IMR-90 (cell line): ENCODE measurements around the gene ZNF3. TPM values are rescaled to one million over a fixed set of nuclear protein-coding genes. Genes with fewer than 3 reads are reported as not detected.

Experiments
- ATAC-seq: fragments of 200-7000 bp; cut with Tn5 transposase; 2 replicates; pipeline ENCODE4 v1.9.1; 2020; ENCODE audit warnings: low read depth, mild to moderate bottlenecking, moderate library complexity
- BruUV-seq: library from RNA; stranded (reverse); fragments of 400-500 nt; replicated peaks from 2 replicates; lab custom pipeline; 2021; lab: Mats Ljungman, UMichigan
- CTCF ChIA-PET: fragments of 300-600 bp; formaldehyde crosslinking; extraction: SDS; loops from one replicate; lab custom pipeline; 2021; ENCODE audit warnings: antibody characterized with exemption; lab: Yijun Ruan, JAX
- POLR2A ChIA-PET: fragments of 300-600 bp; sonication (Branson Sonifier 250); formaldehyde crosslinking; loops from one replicate; lab custom pipeline; 2022; ENCODE audit warnings: antibody characterized with exemption; ENCODE audit not compliant: unreplicated experiment; lab: Charles Lee
- DNase-seq: peaks from one replicate; pipeline ENCODE4 v3.0.0; 2013
- H2AFZ ChIP-seq: replicated peaks from 2 replicates; pipeline ENCODE3; 2013; ENCODE audit warnings: low read length, mild to moderate bottlenecking; ENCODE audit not compliant: poor library complexity
- H2AK5ac ChIP-seq: 2 replicates; pipeline ENCODE4 v1.6.1; 2013; ENCODE audit warnings: low read depth, low read length, inconsistent platforms
- H2AK9ac ChIP-seq: replicated peaks from 2 replicates; pipeline ENCODE3; 2013; ENCODE audit warnings: mild to moderate bottlenecking, low read depth, low read length, moderate library complexity; ENCODE audit not compliant: poor library complexity
- H2BK120ac ChIP-seq: 2 replicates; pipeline ENCODE4 v1.6.1; 2013; ENCODE audit warnings: low read depth, low read length, inconsistent platforms
- H2BK15ac ChIP-seq: 3 replicates; pipeline ENCODE4 v1.6.1; 2013; ENCODE audit warnings: low read depth, low read length, inconsistent platforms
- H2BK20ac ChIP-seq: 2 replicates; pipeline ENCODE4 v1.6.1; 2013; ENCODE audit warnings: low read depth, mild to moderate bottlenecking, inconsistent platforms, low read length, moderate library complexity
- H2BK5ac ChIP-seq: 2 replicates; pipeline ENCODE4 v1.6.1; 2013; ENCODE audit warnings: mild to moderate bottlenecking, low read depth, low read length, inconsistent platforms; ENCODE audit not compliant: poor library complexity, severe bottlenecking
- H3K14ac ChIP-seq: replicated peaks from 2 replicates; pipeline ENCODE4 v1.6.1; 2013; ENCODE audit warnings: low read depth, low read length, inconsistent platforms
- H3K18ac ChIP-seq: 2 replicates; pipeline ENCODE4 v1.6.1; 2013; ENCODE audit warnings: low read depth, low read length, control low read depth
- H3K23ac ChIP-seq: 2 replicates; pipeline ENCODE4 v1.6.1; 2013; ENCODE audit warnings: low read depth, low read length, inconsistent platforms
- H3K27ac ChIP-seq: 2 replicates; pipeline ENCODE4 v1.5.1; 2013; ENCODE audit warnings: mild to moderate bottlenecking, control low read depth, low read length; ENCODE audit not compliant: insufficient read depth
- H3K27me3 ChIP-seq: 2 replicates; pipeline ENCODE4 v1.6.1; 2013; ENCODE audit warnings: low read length; ENCODE audit not compliant: control insufficient read depth, insufficient read depth
- H3K36me3 ChIP-seq: 2 replicates; pipeline ENCODE4 v1.6.1; 2013; ENCODE audit warnings: low read length, mixed read lengths; ENCODE audit not compliant: control insufficient read depth, insufficient read depth
- H3K4ac ChIP-seq: 2 replicates; pipeline ENCODE4 v1.6.1; 2013; ENCODE audit warnings: low read depth, low read length, inconsistent platforms
- H3K4me1 ChIP-seq: 2 replicates; pipeline ENCODE4 v1.6.1; 2013; ENCODE audit warnings: low read length, mixed read lengths; ENCODE audit not compliant: control insufficient read depth, insufficient read depth
- H3K4me2 ChIP-seq: 2 replicates; pipeline ENCODE4 v1.6.1; 2013; ENCODE audit warnings: low read depth, mild to moderate bottlenecking, control low read depth, low read length, moderate library complexity
- H3K4me3 ChIP-seq: 2 replicates; pipeline ENCODE4 v1.5.1; 2013; ENCODE audit warnings: low read depth, mild to moderate bottlenecking, control low read depth, low read length, moderate library complexity; ENCODE audit not compliant: insufficient read depth
- H3K56ac ChIP-seq: 2 replicates; pipeline ENCODE4 v1.6.1; 2013; ENCODE audit warnings: low read length, inconsistent platforms; ENCODE audit not compliant: insufficient read depth; ENCODE audit errors: extremely low read depth
- H3K79me1 ChIP-seq, 2 experiments: 2 replicates each; pipeline ENCODE4 v1.6.1; 2013; ENCODE audit warnings: low read length in 2 of 2, inconsistent platforms in 1 of 2, low read depth in 1 of 2
- H3K9ac ChIP-seq: 2 replicates; pipeline ENCODE4 v1.6.1; 2013; ENCODE audit warnings: low read depth, low read length, control low read depth
- H3K9me1 ChIP-seq: 2 replicates; pipeline ENCODE4 v1.6.1; 2013; ENCODE audit warnings: low read length, inconsistent platforms; ENCODE audit not compliant: insufficient read depth
- H3K9me3 ChIP-seq: 2 replicates; pipeline ENCODE4 v1.6.1; 2013; ENCODE audit warnings: low read length; ENCODE audit not compliant: control insufficient read depth, insufficient read depth
- H4K20me1 ChIP-seq: 2 replicates; pipeline ENCODE4 v1.6.1; 2013; ENCODE audit warnings: low read length, inconsistent platforms; ENCODE audit not compliant: insufficient read depth
- H4K5ac ChIP-seq: 2 replicates; pipeline ENCODE4 v1.6.1; 2013; ENCODE audit warnings: mild to moderate bottlenecking, low read depth, low read length, control low read depth
- H4K8ac ChIP-seq, 2 experiments: 2 replicates each; pipeline ENCODE4 v1.6.1; 2013; ENCODE audit warnings: low read depth in 2 of 2, low read length in 2 of 2, control low read depth in 1 of 2, inconsistent platforms in 1 of 2
- H4K91ac ChIP-seq: 2 replicates; pipeline ENCODE4 v1.6.1; 2013; ENCODE audit warnings: low read depth, low read length, inconsistent platforms; ENCODE audit not compliant: insufficient read depth
- BHLHE40 ChIP-seq: fragments of 150-350 bp; IDR thresholded peaks from 2 replicates; pipeline ENCODE4 v1.6.1; 2016; ENCODE audit warnings: mild to moderate bottlenecking, low read depth, low read length
- CEBPB ChIP-seq: IDR thresholded peaks from 2 replicates; pipeline ENCODE4 v1.6.1; 2012; ENCODE audit warnings: low read depth, low read length, improper control_type of control experiment
- CHD1 ChIP-seq: IDR thresholded peaks from 2 replicates; pipeline ENCODE4 v1.6.1; 2012; ENCODE audit warnings: low read depth, low read length, improper control_type of control experiment
- FOS ChIP-seq: fragments of 150-350 bp; IDR thresholded peaks from 2 replicates; pipeline ENCODE4 v1.6.1; 2016; ENCODE audit warnings: low read depth, low read length
- MAFK ChIP-seq: IDR thresholded peaks from 2 replicates; pipeline ENCODE4 v1.6.1; 2012; ENCODE audit warnings: low read depth, low read length, improper control_type of control experiment
- MAZ ChIP-seq: IDR thresholded peaks from 2 replicates; pipeline ENCODE4 v1.6.1; 2012; ENCODE audit warnings: low read depth, mild to moderate bottlenecking, low read length, improper control_type of control experiment, moderate library complexity, borderline replicate concordance
- MXI1 ChIP-seq: IDR thresholded peaks from 2 replicates; pipeline ENCODE4 v1.6.1; 2012; ENCODE audit warnings: low read depth, mild to moderate bottlenecking, low read length, moderate library complexity, borderline replicate concordance
- NFE2L2 ChIP-seq: fragments of 150-350 bp; IDR thresholded peaks from 2 replicates; pipeline ENCODE4 v1.6.1; 2016; ENCODE audit warnings: low read depth, mild to moderate bottlenecking, low read length
- POLR2A ChIP-seq: IDR thresholded peaks from 2 replicates; pipeline ENCODE4 v1.6.1; 2012; ENCODE audit warnings: mild to moderate bottlenecking, low read depth, low read length
- RAD21 ChIP-seq: IDR thresholded peaks from 2 replicates; pipeline ENCODE4 v1.6.1; 2012; ENCODE audit warnings: low read length, improper control_type of control experiment
- RFX5 ChIP-seq: IDR thresholded peaks from 2 replicates; pipeline ENCODE4 v1.8.0; 2012; ENCODE audit warnings: low read depth, mild to moderate bottlenecking, low read length, moderate library complexity
- WGBS, 2 experiments: methylation state at CpG; one replicate each; pipeline versions ENCODE4 v1.1.5 to v1.1.7; 2013; ENCODE audit warnings: missing lambda C conversion rate in 2 of 2; ENCODE audit not compliant: insufficient read length in 1 of 2; ENCODE audit errors: extremely low coverage in 2 of 2; 5-methylcytosine and 5-hydroxymethylcytosine counted together
- dilution Hi-C: fragments of 300-500 bp; cut with HindIII; formaldehyde crosslinking; loops from one replicate; pipeline ENCODE4 v1.14.3; 2018; ENCODE audit warnings: low sequenced_read_pairs; ENCODE audit not compliant: unreplicated experiment
- in situ Hi-C: fragments of 300-500 bp; cut with MboI; formaldehyde crosslinking; loops from 3 replicates; pipeline ENCODE4 v1.14.3; 2019; ENCODE audit warnings: low sequenced_read_pairs, inconsistent platforms, mixed read lengths
- intact Hi-C: fragments of 100-400 bp; cut with micrococcal nuclease; formaldehyde crosslinking; loops from 2 replicates; pipeline ENCODE4 v1.10.0; 2022
- polyA plus RNA-seq, 3 experiments: library from polyadenylated mRNA; depleted of rRNA; stranded (reverse); fragments of >200 nt; gene quantifications; 2 replicates each; pipeline ENCODE4 v1.2.3, GENCODE V29; 2012; ENCODE audit warnings: low replicate concordance in 1 of 3
- total RNA-seq: library from RNA; depleted of rRNA; stranded (reverse); fragments of >200 nt; gene quantifications from 2 replicates; pipeline ENCODE4 v1.2.3, GENCODE V29; 2012
- TF ChIP-seq, protein P1 (sequence below): conservative IDR thresholded peaks from 2 replicates; pipeline ENCODE4 v1.5.1; 2012; ENCODE audit warnings: mild to moderate bottlenecking, low read depth, low read length, improper control_type of control experiment
- TF ChIP-seq, protein P2 (sequence below): fragments of 150-350 bp; IDR thresholded peaks from 2 replicates; pipeline ENCODE4 v1.6.1; 2016; ENCODE audit warnings: low read depth, mild to moderate bottlenecking, low read length, moderate library complexity, borderline replicate concordance
- TF ChIP-seq, protein P3 (sequence below): fragments of 150-350 bp; IDR thresholded peaks from 2 replicates; pipeline ENCODE4 v1.6.1; 2017; ENCODE audit warnings: mild to moderate bottlenecking, antibody characterized with exemption, low read length, low read depth

Gene ZNF3
- total and polyA plus RNA-seq, 2 of the 4 experiments (the other 2 are of a cell fraction), result 24.8 to 30.8 TPM

GRCh38 chr7:100082978-100083377 lies 1.5 kb upstream of the ZNF3 start:
- ATAC-seq (no peak), DNase-seq (no peak)
- no peak overlapping the region for H3K23ac ChIP-seq
- peak overlapping the region; percentile 65 for H2AK9ac ChIP-seq
- peak overlapping the region; percentile 48 for H2AK5ac ChIP-seq
- in situ Hi-C loops, result no loop called here
- peak overlapping the region; percentile 57; the same call in 1 of the 2 replicates for H2BK20ac ChIP-seq
- no peak overlapping the region for H3K14ac ChIP-seq
- ChIA-PET POLR2A (no interaction called here), CTCF (interaction anchor here (0.6 kb wide), 1 partner anchor 132 kb away, joined by 6 read pairs; no protein-coding TSS in a partner anchor)
- no peak overlapping the region for H3K9ac ChIP-seq
- H3K27ac ChIP-seq, result no peak overlapping the region
- peaks cover 21% of the 10 kb centered on the region for H4K20me1 ChIP-seq
- no CpG with 5 or more reads among the region's 4 CpGs for WGBS, 2 experiments
- intact Hi-C loops, result no loop called here
- peaks cover 16% of the 10 kb centered on the region for H3K36me3 ChIP-seq
- H3K56ac ChIP-seq, result no peak overlapping the region
- peak overlapping the region; percentile 16; the same call in 2 of the 3 replicates for H2BK15ac ChIP-seq
- no peaks in the 10 kb centered on the region for H3K9me3 ChIP-seq
- H3K27me3 ChIP-seq, result no peaks in the 10 kb centered on the region
- BruUV-seq, result no TSS peak
- peak overlapping the region; percentile 44 for H4K91ac ChIP-seq
- H3K18ac ChIP-seq, result no peak overlapping the region
- H3K4me2 ChIP-seq, result no peak overlapping the region
- H2AFZ ChIP-seq, result peak overlapping the region; percentile 82
- H2BK5ac ChIP-seq, result peak overlapping the region; percentile 26
- H4K5ac ChIP-seq, result peak overlapping the region; percentile 41; the same call in 1 of the 2 replicates
- dilution Hi-C loops, result no loop called here
- H2BK120ac ChIP-seq, result peak overlapping the region; percentile 82
- peak overlapping the region in 1 of 2 experiments; percentile 68; a peak in 1 of 4 replicates for H4K8ac ChIP-seq
- no peak overlapping the region for H3K4me3 ChIP-seq
- peaks cover 13% of the 10 kb centered on the region for H3K9me1 ChIP-seq
- H3K4ac ChIP-seq, result peak overlapping the region; percentile 55; the same call in 1 of the 2 replicates
- TF ChIP-seq, protein P1, sequence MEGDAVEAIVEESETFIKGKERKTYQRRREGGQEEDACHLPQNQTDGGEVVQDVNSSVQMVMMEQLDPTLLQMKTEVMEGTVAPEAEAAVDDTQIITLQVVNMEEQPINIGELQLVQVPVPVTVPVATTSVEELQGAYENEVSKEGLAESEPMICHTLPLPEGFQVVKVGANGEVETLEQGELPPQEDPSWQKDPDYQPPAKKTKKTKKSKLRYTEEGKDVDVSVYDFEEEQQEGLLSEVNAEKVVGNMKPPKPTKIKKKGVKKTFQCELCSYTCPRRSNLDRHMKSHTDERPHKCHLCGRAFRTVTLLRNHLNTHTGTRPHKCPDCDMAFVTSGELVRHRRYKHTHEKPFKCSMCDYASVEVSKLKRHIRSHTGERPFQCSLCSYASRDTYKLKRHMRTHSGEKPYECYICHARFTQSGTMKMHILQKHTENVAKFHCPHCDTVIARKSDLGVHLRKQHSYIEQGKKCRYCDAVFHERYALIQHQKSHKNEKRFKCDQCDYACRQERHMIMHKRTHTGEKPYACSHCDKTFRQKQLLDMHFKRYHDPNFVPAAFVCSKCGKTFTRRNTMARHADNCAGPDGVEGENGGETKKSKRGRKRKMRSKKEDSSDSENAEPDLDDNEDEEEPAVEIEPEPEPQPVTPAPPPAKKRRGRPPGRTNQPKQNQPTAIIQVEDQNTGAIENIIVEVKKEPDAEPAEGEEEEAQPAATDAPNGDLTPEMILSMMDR, result no peak
- TF ChIP-seq, protein P2, sequence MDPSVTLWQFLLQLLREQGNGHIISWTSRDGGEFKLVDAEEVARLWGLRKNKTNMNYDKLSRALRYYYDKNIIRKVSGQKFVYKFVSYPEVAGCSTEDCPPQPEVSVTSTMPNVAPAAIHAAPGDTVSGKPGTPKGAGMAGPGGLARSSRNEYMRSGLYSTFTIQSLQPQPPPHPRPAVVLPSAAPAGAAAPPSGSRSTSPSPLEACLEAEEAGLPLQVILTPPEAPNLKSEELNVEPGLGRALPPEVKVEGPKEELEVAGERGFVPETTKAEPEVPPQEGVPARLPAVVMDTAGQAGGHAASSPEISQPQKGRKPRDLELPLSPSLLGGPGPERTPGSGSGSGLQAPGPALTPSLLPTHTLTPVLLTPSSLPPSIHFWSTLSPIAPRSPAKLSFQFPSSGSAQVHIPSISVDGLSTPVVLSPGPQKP, result no peak
- TF ChIP-seq MAFK (no peak), NFE2L2 (no peak), CEBPB (no peak), BHLHE40 (no peak), CHD1 (no peak), FOS (no peak), MAZ (no peak), POLR2A (no peak), MXI1 (no peak), RFX5 (no peak), RAD21 (no peak)
- TF ChIP-seq, protein P3, sequence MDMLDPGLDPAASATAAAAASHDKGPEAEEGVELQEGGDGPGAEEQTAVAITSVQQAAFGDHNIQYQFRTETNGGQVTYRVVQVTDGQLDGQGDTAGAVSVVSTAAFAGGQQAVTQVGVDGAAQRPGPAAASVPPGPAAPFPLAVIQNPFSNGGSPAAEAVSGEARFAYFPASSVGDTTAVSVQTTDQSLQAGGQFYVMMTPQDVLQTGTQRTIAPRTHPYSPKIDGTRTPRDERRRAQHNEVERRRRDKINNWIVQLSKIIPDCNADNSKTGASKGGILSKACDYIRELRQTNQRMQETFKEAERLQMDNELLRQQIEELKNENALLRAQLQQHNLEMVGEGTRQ, result no peak
- peaks cover 7 to 32% of the 10 kb centered on the region in 2 experiments for H3K79me1 ChIP-seq
- peaks cover 15% of the 10 kb centered on the region for H3K4me1 ChIP-seq
